ENCODE data around the gene MRPL28. TPM values are rescaled to one million over a fixed set of nuclear protein-coding genes. Genes with fewer than 3 reads are reported as not detected.

MRPL28 gene
- total RNA-seq, 2 donors from 2014 or later = 137 to 138 TPM

DNA sequence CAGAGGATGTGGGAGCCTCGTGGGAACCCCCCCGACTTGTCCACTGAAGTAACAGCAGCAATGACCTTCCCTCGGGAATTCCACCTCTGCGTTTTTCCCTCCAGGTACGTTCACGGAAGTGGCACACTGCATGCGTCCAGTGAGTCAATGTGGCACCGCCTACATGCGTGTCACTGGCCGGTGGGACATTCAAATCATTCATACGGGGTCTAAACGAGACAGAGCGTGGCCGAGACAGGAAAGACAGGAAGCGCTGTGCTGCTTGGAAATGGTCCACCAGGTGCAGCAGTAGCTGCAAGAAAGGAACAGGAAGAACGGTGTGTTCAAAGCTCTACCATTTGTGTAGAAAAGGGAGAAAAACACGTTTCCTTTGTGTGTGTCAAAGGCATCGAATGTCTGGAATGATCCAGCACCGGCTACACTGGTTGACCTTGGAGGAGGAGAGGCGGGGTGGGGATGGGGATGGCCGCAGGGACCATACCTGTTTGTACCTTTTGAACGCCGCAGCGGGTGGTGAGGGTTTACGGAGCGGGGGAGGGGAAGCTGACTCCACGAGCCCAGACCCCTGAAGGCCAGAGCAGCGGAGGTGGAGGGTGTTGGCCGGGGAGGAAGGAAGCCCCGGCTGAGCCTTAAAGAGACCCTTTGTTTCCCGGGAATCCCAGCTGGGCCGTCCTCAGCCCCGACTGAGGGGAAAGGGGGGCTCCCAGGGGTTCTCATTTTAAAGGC lies 13.2 kb upstream of the MRPL28 start:
- DNase-seq = peak; percentile 93
- peaks cover 24% of the 10 kb centered on the region for H3K4me1 ChIP-seq (ENCODE audit: control insufficient read depth, insufficient read depth, low read length)
- 13% methylated on average over 25 to 33 of the region's 33 CpGs for WGBS, 2 experiments (ENCODE audit: insufficient coverage in 1 of 2, insufficient read length in 1 of 2)
- no peak overlapping the region for H3K9ac ChIP-seq (ENCODE audit: extremely low read depth, low read length, poor library complexity, severe bottlenecking)
- no peaks in the 10 kb centered on the region for H3K27me3 ChIP-seq (ENCODE audit: control insufficient read depth, insufficient read depth, low read length, poor library complexity, severe bottlenecking)
- no peak overlapping the region for H3K27ac ChIP-seq (ENCODE audit: low read depth, low read length)
- no peaks in the 10 kb centered on the region for H3K9me3 ChIP-seq (ENCODE audit: control insufficient read depth, low read length)
- no peaks in the 10 kb centered on the region for H3K36me3 Mint-ChIP-seq (ENCODE audit: low read depth)
- peak overlapping the region; percentile 81 for H3K4me3 ChIP-seq (ENCODE audit: low read length)
- H3K27me3 Mint-ChIP-seq (ENCODE audit: insufficient read depth) = no peaks in the 10 kb centered on the region
- H3K27ac Mint-ChIP-seq = peak overlapping the region; percentile 85
- H3K4me3 Mint-ChIP-seq = peak overlapping the region; percentile 77
- H3K9me3 Mint-ChIP-seq = no peaks in the 10 kb centered on the region
- no peaks in the 10 kb centered on the region for H3K36me3 ChIP-seq (ENCODE audit: control insufficient read depth, insufficient read depth, low read length)
- peaks cover 39% of the 10 kb centered on the region for H3K4me1 Mint-ChIP-seq
- TF ChIP-seq, protein P1, sequence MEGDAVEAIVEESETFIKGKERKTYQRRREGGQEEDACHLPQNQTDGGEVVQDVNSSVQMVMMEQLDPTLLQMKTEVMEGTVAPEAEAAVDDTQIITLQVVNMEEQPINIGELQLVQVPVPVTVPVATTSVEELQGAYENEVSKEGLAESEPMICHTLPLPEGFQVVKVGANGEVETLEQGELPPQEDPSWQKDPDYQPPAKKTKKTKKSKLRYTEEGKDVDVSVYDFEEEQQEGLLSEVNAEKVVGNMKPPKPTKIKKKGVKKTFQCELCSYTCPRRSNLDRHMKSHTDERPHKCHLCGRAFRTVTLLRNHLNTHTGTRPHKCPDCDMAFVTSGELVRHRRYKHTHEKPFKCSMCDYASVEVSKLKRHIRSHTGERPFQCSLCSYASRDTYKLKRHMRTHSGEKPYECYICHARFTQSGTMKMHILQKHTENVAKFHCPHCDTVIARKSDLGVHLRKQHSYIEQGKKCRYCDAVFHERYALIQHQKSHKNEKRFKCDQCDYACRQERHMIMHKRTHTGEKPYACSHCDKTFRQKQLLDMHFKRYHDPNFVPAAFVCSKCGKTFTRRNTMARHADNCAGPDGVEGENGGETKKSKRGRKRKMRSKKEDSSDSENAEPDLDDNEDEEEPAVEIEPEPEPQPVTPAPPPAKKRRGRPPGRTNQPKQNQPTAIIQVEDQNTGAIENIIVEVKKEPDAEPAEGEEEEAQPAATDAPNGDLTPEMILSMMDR (conservative IDR thresholded peaks at IDR 0.05) = peak; percentile 6

DNA sequence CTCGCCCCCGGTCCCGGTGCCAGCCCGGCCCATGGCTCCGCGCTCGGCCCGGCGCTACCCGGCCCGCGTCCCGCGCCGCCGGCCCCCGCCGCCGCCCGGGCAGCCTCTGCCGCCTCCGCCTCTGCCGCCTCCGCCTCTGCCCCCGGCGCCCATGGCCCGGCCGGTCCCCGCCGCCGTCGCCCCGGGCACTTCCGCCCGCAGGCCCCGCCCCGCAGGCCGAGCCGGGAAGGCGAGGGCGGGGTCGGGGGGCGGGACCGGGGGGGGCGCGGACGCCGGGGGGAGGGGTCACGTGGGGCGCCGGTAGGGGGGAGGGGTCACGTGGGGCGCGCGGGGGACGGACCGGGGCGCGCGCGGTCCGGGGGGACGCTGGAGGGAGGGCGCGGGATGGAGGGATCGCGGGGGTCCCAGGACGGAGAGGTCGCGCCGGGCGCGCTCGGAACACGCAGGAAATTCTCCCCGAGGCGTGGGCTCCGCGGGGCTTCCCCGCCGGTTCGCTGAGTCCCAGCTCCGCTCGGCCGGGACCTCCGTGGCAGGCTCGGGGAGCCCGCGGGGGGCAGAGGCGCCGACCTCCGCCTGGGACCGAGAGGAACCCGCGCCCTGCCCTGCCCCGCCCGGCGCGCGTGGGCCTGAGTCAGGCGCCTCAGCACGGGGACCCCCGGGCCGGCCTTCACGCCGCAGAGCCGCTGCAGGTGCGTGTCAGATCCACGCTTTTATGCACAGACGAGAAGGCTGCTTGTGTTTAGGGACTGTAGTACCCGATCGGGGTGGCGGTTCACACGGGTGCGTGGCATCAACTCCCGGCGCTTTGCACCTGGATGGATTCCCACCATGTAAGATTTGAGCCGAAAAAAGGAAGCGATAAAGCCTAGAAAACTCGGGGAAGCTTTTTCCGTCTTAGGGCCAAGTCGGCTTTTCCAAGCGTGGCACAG lies 11.7 kb upstream of the MRPL28 start, which contains the start of gene PGAP6:
Gene PGAP6, minus strand, starts transcription at position 190 of the 929 bp plus-strand sequence. Its CDS starts 157 bp downstream, at position 33.
- Histone ChIP-seq H3K36me3 (ENCODE audit: control insufficient read depth, insufficient read depth, low read length) (no peaks in the 10 kb centered on the region), H3K4me3 (ENCODE audit: low read length) (peak within 1 kb of the TSS; percentile 84), H3K9me3 (ENCODE audit: control insufficient read depth, low read length) (no peaks in the 10 kb centered on the region), H3K9ac (ENCODE audit: extremely low read depth, low read length, poor library complexity, severe bottlenecking) (peak within 1 kb of the TSS; percentile 63), H3K27me3 (ENCODE audit: control insufficient read depth, insufficient read depth, low read length, poor library complexity, severe bottlenecking) (no peaks in the 10 kb centered on the region), H3K4me1 (ENCODE audit: control insufficient read depth, insufficient read depth, low read length) (peaks cover 24% of the 10 kb centered on the region), H3K27ac (ENCODE audit: low read depth, low read length) (no peak within 1 kb of the TSS)
- Mint-ChIP-seq H3K27me3 (ENCODE audit: insufficient read depth) (no peaks in the 10 kb centered on the region), H3K9me3 (no peaks in the 10 kb centered on the region), H3K4me1 (peaks cover 31% of the 10 kb centered on the region), H3K27ac (peak within 1 kb of the TSS; percentile 55), H3K36me3 (ENCODE audit: low read depth) (no peaks in the 10 kb centered on the region), H3K4me3 (peak within 1 kb of the TSS; percentile 77)
- WGBS, 2 experiments (ENCODE audit: insufficient coverage in 1 of 2, insufficient read length in 1 of 2) = 1 to 3% methylated on average over 35 to 111 of the region's 123 CpGs
- TF ChIP-seq, protein P1 (conservative IDR thresholded peaks at IDR 0.05) = no peak
- peak; percentile 81 for DNase-seq

DNA sequence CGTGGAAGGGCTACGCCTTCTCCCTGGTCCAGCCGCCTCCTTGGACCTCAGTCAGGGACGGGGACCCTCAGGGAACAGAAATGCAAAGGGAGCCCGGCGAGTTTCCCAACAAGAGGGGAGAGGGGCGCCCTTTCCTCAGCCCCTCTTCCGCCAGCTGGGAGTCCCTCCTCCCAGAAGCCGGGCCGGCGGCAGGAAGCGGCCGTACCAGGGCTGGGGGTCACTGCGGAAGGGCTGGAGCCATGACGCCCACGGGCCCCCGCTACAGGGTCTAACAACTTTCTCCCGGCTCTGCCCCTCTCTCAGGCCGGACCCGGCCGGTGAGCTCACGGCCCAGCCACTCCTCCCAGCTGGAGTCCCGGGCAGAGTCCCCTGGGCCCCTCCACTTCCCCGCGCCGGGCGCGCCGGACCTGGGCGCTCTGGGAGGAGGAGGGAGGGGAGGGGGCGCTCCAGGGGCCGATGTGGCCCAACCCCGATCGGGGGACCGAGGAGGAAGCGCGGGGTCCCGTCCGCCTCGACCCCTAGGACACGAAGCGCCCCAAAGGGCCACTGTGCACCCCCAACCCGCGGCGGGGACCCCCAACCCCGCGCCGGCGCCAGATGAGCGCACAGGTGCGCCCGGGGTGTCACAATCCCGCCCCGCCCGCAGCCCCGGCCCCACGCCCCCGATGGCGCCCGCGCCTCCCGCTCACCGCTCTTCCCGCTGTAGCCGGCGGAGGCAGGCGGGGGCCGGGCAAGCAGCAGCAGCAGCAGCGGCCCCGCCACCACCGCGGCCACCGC lies 10.9 kb upstream of the MRPL28 start:
- peak overlapping the region; percentile 77 for H3K4me3 Mint-ChIP-seq
- TF ChIP-seq, protein P1 (conservative IDR thresholded peaks at IDR 0.05) = no peak
- H3K9ac ChIP-seq (ENCODE audit: extremely low read depth, low read length, poor library complexity, severe bottlenecking) = peak overlapping the region; percentile 63
- DNase-seq = no peak
- no peaks in the 10 kb centered on the region for H3K27me3 ChIP-seq (ENCODE audit: control insufficient read depth, insufficient read depth, low read length, poor library complexity, severe bottlenecking)
- H3K36me3 Mint-ChIP-seq (ENCODE audit: low read depth) = peaks cover 1% of the 10 kb centered on the region
- H3K27me3 Mint-ChIP-seq (ENCODE audit: insufficient read depth) = no peaks in the 10 kb centered on the region
- no peak overlapping the region for H3K27ac Mint-ChIP-seq
- no peaks in the 10 kb centered on the region for H3K9me3 ChIP-seq (ENCODE audit: control insufficient read depth, low read length)
- peaks cover 24% of the 10 kb centered on the region for H3K4me1 ChIP-seq (ENCODE audit: control insufficient read depth, insufficient read depth, low read length)
- H3K27ac ChIP-seq (ENCODE audit: low read depth, low read length) = no peak overlapping the region
- 0 to 20% methylated on average over 1 to 73 of the region's 73 CpGs for WGBS, 2 experiments (ENCODE audit: insufficient coverage in 1 of 2, insufficient read length in 1 of 2)
- no peaks in the 10 kb centered on the region for H3K9me3 Mint-ChIP-seq
- H3K4me1 Mint-ChIP-seq = peaks cover 25% of the 10 kb centered on the region
- peaks cover 4% of the 10 kb centered on the region for H3K36me3 ChIP-seq (ENCODE audit: control insufficient read depth, insufficient read depth, low read length)
- peak overlapping the region; percentile 84 for H3K4me3 ChIP-seq (ENCODE audit: low read length)

All from endodermal cell (in vitro differentiated cells).